D721Med (cell line): ENCODE measurements around the gene JAK1.

ENCODE experiments used
- DNase-seq: peaks from one replicate; pipeline ENCODE4 v3.0.0; 2011; ENCODE audit warnings: low spot score; ENCODE audit not compliant: insufficient read length
- FAIRE-seq: peaks from 2 replicates; lab custom pipeline; 2011; peaks lifted over from hg19 to GRCh38; lab: Jason Lieb, UNC
- TF ChIP-seq, protein P1 (sequence below): IDR thresholded peaks from 2 replicates; pipeline ENCODE4 v1.5.1; 2012; ENCODE audit warnings: mild to moderate bottlenecking, control low read depth; ENCODE audit not compliant: insufficient read depth; ENCODE audit errors: missing control alignments

JAK1 gene

DNA sequence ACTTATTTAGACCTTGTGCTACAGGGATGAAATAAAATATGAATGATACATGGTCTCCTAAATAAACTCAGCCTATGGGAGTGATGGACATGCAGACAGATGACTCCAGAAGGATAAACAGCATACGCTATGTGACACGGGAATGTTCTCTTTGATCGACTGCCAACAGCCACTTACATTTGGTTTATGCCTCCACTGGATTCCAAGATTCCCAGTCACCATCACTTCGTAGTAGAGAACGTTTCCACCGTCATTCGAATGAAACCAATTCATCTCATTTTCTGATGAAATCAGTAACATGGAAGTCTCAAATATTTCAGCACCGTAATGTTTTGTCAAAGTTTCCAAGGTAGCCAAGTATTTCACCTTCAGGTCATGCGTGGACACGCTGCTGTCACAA lies 99.7 kb downstream of the JAK1 start:
- TF ChIP-seq, protein P1, sequence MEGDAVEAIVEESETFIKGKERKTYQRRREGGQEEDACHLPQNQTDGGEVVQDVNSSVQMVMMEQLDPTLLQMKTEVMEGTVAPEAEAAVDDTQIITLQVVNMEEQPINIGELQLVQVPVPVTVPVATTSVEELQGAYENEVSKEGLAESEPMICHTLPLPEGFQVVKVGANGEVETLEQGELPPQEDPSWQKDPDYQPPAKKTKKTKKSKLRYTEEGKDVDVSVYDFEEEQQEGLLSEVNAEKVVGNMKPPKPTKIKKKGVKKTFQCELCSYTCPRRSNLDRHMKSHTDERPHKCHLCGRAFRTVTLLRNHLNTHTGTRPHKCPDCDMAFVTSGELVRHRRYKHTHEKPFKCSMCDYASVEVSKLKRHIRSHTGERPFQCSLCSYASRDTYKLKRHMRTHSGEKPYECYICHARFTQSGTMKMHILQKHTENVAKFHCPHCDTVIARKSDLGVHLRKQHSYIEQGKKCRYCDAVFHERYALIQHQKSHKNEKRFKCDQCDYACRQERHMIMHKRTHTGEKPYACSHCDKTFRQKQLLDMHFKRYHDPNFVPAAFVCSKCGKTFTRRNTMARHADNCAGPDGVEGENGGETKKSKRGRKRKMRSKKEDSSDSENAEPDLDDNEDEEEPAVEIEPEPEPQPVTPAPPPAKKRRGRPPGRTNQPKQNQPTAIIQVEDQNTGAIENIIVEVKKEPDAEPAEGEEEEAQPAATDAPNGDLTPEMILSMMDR, result no peak
- DNase-seq (no peak), FAIRE-seq (no peak)

DNA sequence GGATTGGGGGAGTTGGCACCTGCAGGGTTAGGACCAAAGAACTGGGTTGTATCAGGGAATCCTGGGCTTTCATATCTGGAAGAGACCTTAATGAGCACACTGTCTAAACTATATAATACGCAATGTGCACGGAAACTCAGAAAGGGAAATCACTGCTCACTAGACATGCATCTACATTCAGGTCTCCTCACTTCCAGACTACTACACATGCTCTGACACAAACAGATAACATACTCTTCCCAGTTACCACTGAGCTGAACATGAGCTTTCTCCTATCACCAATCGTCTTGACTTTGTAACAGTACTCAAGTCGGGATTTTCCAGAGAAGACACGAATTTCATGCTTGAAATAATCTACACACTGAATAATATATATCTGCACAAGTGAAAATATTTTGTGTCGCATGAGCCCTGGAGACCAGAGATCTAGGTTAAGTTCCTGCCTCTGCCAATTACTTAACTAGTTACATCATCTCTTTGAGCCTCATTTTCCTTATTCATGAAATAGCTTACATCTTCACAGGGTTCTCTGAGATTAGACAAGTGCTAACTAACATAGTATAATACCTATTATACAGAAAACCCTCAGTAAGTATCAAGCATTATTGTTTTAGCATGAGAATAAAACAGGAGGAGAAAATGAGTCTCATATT lies 101.1 kb downstream of the JAK1 start:
- no peak for FAIRE-seq
- TF ChIP-seq, protein P1, result no peak
- no peak for DNase-seq

DNA sequence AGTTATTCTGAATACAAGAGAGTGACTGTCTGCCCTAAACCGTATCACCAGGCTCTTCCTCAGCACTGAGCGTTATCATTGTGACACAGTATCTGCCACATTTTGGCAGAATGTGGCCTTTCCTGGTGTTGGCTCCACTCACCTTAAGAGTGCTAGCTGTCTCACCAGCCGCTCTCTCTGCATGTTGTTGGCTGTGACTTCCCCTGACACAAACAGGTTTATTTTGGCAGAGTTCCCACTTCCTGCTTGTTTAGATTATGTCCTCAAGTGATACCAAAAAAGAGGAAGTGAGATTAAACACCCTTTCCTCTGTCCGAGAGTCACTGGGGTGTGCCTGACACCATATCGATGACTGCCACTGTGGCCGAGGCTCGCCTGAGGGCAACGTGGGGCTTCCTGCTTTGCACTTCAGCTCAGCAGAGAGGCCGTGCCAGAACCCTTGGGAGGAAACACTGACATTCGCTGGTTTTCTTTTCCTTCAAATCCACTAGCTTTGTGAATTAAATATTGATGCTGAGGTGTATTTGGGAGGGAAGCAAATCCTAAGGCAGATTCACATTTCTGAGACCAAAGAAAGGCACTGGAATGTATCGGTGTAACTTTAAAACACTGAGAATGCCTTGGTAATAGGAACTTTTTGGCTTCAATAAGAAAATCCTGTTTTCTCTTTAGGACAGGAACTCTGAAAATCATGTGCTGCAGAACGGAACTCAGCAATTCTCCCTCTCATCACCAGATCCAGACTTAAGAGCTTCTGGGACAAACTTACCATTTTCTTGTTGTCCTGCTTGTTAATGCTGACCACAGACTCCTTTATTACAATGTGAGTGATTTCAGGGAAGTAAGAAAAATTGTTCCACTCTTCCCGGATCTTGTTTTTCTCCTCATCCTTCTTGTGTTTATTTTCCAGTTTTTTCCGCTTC lies 102.1 kb downstream of the JAK1 start:
- DNase-seq (no peak), FAIRE-seq (no peak)
- TF ChIP-seq, protein P1, result no peak

DNA sequence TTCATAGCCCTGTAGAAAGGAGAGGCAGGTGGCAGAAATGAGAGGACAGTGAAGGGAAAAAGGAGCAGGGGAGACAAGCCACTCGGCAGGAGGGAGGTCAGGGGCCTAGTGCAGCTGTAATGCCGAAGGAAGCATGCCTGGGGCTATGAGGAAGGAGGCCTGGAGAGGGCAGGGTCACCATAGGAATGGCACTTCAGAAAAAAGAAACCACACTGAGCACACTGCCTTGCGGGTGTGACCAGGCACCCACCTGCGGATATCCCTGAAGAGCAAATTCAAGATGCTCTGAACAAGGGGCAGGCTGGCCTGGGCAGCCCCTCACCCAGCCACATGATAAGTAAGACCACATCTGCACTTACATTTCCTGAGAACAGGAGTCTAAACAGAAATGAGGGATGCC lies 104.7 kb downstream of the JAK1 start:
- TF ChIP-seq, protein P1, result no peak
- DNase-seq (no peak), FAIRE-seq (no peak)

DNA sequence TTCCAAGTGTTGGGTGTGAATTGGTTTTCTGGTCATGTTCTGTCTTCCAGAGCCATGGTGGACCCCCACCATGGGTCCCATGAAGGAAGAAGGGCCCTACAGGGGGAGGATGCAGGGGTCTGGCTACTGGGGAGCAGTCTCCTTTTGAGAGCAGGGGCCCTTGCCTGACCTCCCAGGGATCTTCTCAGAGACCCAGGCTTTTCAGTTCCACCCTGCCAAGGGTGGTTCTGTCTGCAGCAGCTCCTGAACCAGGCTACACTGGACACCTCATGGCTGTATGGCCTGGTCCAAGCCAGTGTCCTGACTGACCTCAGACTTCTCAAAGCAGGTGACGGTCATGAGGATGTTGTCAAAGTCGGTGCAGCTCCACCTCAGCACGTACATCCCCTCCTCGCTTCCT lies 109.0 kb downstream of the JAK1 start:
- DNase-seq (no peak), FAIRE-seq (no peak)
- TF ChIP-seq, protein P1, result no peak

DNA sequence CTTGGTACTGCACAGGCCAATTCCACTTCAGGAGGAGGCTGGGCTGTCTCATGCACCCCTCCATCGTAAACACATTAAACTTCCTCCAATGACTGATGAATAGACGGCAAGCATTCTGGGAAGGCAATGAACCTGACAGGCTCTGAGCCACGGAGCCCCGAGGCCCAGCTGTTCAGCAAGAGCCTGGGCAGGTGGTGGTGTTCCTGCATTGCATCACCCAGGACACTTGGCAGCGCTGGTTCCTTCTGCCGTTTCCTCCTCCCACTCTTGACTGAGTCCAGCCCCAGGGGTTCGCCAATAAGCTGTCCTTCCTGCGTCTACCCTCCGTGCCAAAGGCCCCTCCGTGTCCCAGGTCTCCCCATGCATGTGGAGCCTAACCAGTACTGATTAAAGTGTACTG lies 109.8 kb downstream of the JAK1 start:
- TF ChIP-seq, protein P1, result no peak
- no peak for DNase-seq
- no peak for FAIRE-seq
